ENCODE results near the gene RPN1. TPM values are rescaled to one million over a fixed set of nuclear protein-coding genes. Genes with fewer than 3 reads are reported as not detected.
A peak's percentile ranks its signal among the peaks of the same experiment; 100 is the strongest.
"Not testable (repeated sequence)": the region's sequence is repeated elsewhere in the genome, so short reads cannot be mapped to it uniquely, and the experiment has no call there.

Gene RPN1
- total RNA-seq, 2 donors from 2014 or later = 126 to 133 TPM

DNA sequence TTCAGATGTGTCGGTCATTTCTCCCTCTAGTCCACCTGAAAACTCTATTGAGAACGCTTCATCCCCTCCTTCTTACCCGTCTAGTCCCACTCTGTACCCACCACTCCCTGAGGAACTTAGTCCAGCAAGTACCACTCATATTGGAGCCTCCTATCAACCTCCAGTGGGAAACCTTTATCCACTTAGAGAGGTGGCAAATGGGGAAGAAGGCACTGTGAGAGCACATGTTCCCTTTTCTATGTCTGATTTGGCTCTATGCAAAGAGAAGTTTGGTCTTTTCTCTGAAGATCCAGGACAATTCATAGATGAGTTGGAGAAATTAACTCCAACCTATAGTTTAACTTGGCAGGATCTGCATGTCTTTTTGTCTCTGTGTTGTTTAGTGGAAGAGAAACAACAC is 17.0 kb upstream of the RPN1 start:
- ATAC-seq = no peak
- WGBS, 2 donors = 77 to 94% methylated on average over 3 of the region's 3 CpGs
- no peak for DNase-seq
- H3K9me3 ChIP-seq = no peaks in the 10 kb centered on the region
- TF ChIP-seq POLR2A (IDR thresholded peaks at IDR 0.05) = no peak
- TF ChIP-seq, protein P1, sequence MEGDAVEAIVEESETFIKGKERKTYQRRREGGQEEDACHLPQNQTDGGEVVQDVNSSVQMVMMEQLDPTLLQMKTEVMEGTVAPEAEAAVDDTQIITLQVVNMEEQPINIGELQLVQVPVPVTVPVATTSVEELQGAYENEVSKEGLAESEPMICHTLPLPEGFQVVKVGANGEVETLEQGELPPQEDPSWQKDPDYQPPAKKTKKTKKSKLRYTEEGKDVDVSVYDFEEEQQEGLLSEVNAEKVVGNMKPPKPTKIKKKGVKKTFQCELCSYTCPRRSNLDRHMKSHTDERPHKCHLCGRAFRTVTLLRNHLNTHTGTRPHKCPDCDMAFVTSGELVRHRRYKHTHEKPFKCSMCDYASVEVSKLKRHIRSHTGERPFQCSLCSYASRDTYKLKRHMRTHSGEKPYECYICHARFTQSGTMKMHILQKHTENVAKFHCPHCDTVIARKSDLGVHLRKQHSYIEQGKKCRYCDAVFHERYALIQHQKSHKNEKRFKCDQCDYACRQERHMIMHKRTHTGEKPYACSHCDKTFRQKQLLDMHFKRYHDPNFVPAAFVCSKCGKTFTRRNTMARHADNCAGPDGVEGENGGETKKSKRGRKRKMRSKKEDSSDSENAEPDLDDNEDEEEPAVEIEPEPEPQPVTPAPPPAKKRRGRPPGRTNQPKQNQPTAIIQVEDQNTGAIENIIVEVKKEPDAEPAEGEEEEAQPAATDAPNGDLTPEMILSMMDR (IDR thresholded peaks at IDR 0.05) = no peak
- no peaks in the 10 kb centered on the region for H3K36me3 ChIP-seq (replicated peaks in 1 of 2; ENCODE audit: insufficient read depth in 1 of 2, low read depth in 2 of 2)
- H3K4me1 ChIP-seq = no peaks in the 10 kb centered on the region
- intact Hi-C loops (cut with DNase I) = no loop called here
- H3K27ac ChIP-seq = no peak overlapping the region
- H3K27me3 ChIP-seq = no peaks in the 10 kb centered on the region
- H3K4me3 ChIP-seq = no peak overlapping the region

DNA sequence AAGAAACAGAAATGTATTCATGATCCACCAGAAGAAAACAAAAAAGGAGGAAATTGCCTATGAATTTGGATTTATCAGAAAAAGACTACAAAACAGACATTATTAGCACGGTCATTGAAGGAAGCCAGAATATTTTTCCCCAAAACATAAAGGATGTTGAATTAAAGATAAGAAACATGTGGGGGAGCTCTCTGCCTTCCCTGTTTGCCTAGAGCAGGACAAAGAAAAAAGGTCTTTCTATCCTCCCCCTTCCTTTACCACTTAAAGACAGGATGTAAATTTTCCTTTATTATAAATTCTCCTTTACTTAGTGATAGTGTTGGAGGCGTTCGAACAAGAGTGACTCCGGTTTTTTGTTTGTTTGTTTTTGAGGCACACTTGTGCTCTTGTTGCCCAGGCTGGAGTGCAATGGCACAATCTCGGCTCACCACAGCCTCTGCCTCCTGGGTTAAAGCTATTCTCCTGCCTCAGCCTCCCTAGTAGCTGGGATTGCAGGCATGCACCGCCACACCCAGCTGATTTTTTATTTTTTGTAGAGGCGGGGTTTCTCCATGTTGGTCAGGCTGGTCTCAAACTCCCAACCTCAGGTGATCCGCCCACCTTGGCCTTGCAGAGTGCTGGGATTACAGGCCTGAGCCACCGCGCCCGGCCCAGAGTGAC is 14.9 kb upstream of the RPN1 start:
- TF ChIP-seq POLR2A (IDR thresholded peaks at IDR 0.05) = no peak
- TF ChIP-seq, protein P1 (IDR thresholded peaks at IDR 0.05) = no peak
- 71 to 82% methylated on average over 11 of the region's 11 CpGs for WGBS, 2 donors
- ATAC-seq (no peak), DNase-seq (no peak)
- H3K4me1 ChIP-seq = no peaks in the 10 kb centered on the region
- H3K27me3 ChIP-seq = no peaks in the 10 kb centered on the region
- H3K36me3 ChIP-seq (replicated peaks in 1 of 2; ENCODE audit: insufficient read depth in 1 of 2, low read depth in 2 of 2) = no peaks in the 10 kb centered on the region
- no peak overlapping the region for H3K4me3 ChIP-seq
- intact Hi-C loops (cut with DNase I) = no loop called here
- no peak overlapping the region for H3K27ac ChIP-seq
- H3K9me3 ChIP-seq = no peaks in the 10 kb centered on the region

DNA sequence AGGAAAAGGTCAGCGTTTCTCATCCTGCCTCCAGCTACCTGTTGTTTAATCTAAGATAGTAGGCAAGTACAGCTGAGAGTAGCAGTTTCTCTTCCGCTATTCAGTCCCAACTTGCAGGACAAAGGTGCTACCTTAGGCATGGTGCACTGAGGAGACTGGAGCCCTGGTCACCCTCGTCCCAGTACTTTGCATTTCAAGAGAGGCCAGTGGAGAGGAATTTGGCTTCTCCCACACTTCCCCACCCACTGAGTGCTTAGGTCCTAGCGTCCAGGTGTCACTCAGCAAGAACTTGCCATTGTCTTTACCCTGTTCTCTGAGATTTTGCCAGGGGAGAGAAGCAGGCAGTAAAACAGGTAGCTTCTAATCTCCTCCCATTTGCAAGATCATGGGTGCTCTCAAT is 12.5 kb upstream of the RPN1 start:
- Histone ChIP-seq H3K27ac (no peak overlapping the region), H3K9me3 (no peaks in the 10 kb centered on the region), H3K4me3 (no peak overlapping the region), H3K27me3 (no peaks in the 10 kb centered on the region), H3K4me1 (no peaks in the 10 kb centered on the region), H3K36me3 (replicated peaks in 1 of 2; ENCODE audit: insufficient read depth in 1 of 2, low read depth in 2 of 2) (no peaks in the 10 kb centered on the region)
- TF ChIP-seq, protein P1 (IDR thresholded peaks at IDR 0.05) = no peak
- no peak for TF ChIP-seq POLR2A (IDR thresholded peaks at IDR 0.05)
- ATAC-seq (no peak), DNase-seq (no peak)
- intact Hi-C loops (cut with DNase I) = no loop called here
- WGBS, 2 donors = 77 to 80% methylated on average over 4 of the region's 4 CpGs

DNA sequence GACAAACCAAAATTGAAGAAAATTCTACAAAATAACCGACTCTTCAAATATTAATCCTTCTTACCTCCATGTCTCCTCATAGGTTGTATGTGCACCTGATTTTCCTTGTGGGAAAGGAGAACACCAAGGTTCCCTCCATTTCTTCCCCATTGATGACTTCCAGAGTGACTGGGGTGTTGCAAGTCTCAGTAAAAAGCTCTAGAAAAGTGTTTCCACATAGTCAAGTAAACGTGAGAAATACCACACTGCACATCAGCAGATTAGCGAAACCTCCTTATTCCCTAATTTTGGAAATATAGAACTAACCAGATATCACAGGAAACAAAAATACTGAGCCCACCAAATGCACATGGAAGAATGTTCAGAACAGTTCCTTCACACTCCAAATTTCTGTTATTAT is 4.9 kb upstream of the RPN1 start:
- intact Hi-C loops (cut with DNase I) = no loop called here
- Histone ChIP-seq H3K4me3 (no peak overlapping the region), H3K4me1 (peaks cover 5% of the 10 kb centered on the region), H3K36me3 (replicated peaks in 1 of 2; ENCODE audit: insufficient read depth in 1 of 2, low read depth in 2 of 2) (no peaks in the 10 kb centered on the region), H3K9me3 (no peaks in the 10 kb centered on the region), H3K27me3 (no peaks in the 10 kb centered on the region), H3K27ac (no peak overlapping the region)
- TF ChIP-seq, protein P1 (IDR thresholded peaks at IDR 0.05) = no peak
- no peak for TF ChIP-seq POLR2A (IDR thresholded peaks at IDR 0.05)
- DNase-seq = no peak
- 71 to 77% methylated on average over 3 of the region's 3 CpGs for WGBS, 2 donors
- ATAC-seq = no peak

DNA sequence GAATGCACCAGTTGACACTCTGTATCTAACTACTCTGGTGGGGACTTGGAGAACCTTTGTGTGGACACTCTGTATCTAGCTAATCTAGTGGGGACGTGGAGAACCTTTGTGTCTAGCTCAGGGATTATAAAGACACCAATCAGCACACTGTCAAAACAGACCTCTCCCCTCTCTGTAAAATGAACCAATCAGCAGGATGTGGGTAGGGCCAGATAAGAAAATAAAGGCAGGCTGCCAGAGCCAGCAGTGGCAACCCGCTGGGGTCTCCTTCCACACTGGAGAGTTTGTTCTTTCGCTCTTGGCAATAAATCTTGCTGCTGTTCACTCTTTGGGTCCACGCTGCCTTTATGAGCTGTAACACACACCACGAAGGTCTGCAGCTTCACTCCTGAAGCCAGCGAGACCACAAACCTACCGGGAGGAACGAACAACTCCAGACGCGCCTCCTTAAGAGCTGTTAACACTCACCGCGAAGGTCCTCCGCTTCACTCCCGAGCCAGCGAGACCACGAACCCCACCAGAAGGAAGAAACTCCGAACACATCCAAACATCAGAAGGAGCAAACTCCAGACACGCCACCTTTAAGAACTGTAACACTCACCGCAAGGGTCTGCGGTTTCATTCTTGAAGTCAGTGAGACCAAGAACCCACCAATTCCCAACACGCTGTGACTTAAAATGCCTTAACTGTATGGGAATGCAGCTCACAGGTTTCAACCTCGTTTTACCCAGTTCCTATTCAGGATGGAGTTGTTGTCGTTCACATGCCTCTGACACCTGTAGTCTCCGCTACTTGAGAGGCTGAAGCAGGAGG is 3.6 kb upstream of the RPN1 start:
- ATAC-seq; H3K27me3 ChIP-seq; H3K27ac ChIP-seq; intact Hi-C loops (cut with DNase I); H3K4me3 ChIP-seq; H3K9me3 ChIP-seq; H3K4me1 ChIP-seq; H3K36me3 ChIP-seq (replicated peaks in 1 of 2; ENCODE audit: insufficient read depth in 1 of 2, low read depth in 2 of 2): not testable (repeated sequence)
- WGBS, 2 donors = 69 to 83% methylated on average over 15 to 24 of the region's 24 CpGs
- DNase-seq = peak in 1 of 4 donors; percentile 4
